MM.1S (cell line): ENCODE measurements around the gene NOXA1.

Source experiments
- CTCF ChIP-seq: fragments of 300-600 bp; sonication (generic); IDR thresholded peaks from 2 replicates; pipeline ENCODE4 v1.5.1; 2016; ENCODE audit warnings: antibody characterized with exemption, low read length, mixed read lengths
- EZH2 ChIP-seq: fragments of 300-600 bp; sonication (generic); optimal IDR thresholded peaks from 2 replicates; pipeline ENCODE3; 2017; ENCODE audit warnings: low read depth, mild to moderate bottlenecking, antibody characterized with exemption, low read length, mixed read lengths
- EZH2phosphoT487 ChIP-seq: fragments of 300-600 bp; sonication (generic); IDR thresholded peaks from 2 replicates; pipeline ENCODE4 v1.6.1; 2018; ENCODE audit warnings: antibody characterized with exemption, low read length

- TF ChIP-seq CTCF (no peak), EZH2 (no peak), EZH2phosphoT487 (no peak)
Measured at GRCh38 chr9:137423514-137424291, 510 bp downstream of the NOXA1 start.
